Endothelial cell (in vitro differentiated cells): ENCODE measurements around the gene GPR173. TPM values are rescaled to one million over a fixed set of nuclear protein-coding genes. Genes with fewer than 3 reads are reported as not detected.
A peak's percentile ranks its signal among the peaks of the same experiment; 100 is the strongest.

Source experiments
- DNase-seq: peaks from one replicate; pipeline ENCODE4 v3.0.0; 2021; ENCODE audit warnings: low spot score
- H3K27ac Mint-ChIP-seq: one replicate; pipeline ENCODE4 v1.8.0; 2021; ENCODE audit warnings: mixed read lengths, inconsistent platforms; ENCODE audit not compliant: unreplicated experiment
- H3K27me3 Mint-ChIP-seq: one replicate; pipeline ENCODE4 v1.8.0; 2021; ENCODE audit warnings: mild to moderate bottlenecking, moderate library complexity, mixed read lengths, inconsistent platforms; ENCODE audit not compliant: unreplicated experiment
- H3K36me3 Mint-ChIP-seq: one replicate; pipeline ENCODE4 v1.8.0; 2021; ENCODE audit warnings: mild to moderate bottlenecking, low read depth, mixed read lengths, inconsistent platforms; ENCODE audit not compliant: unreplicated experiment
- H3K4me1 Mint-ChIP-seq: one replicate; pipeline ENCODE4 v1.8.0; 2021; ENCODE audit warnings: mild to moderate bottlenecking, mixed read lengths, inconsistent platforms; ENCODE audit not compliant: unreplicated experiment
- H3K4me3 Mint-ChIP-seq: one replicate; pipeline ENCODE4 v1.8.0; 2021; ENCODE audit warnings: mild to moderate bottlenecking, mixed read lengths, inconsistent platforms; ENCODE audit not compliant: unreplicated experiment
- H3K9me3 Mint-ChIP-seq: one replicate; pipeline ENCODE4 v1.8.0; 2021; ENCODE audit warnings: mixed read lengths, inconsistent platforms; ENCODE audit not compliant: unreplicated experiment
- total RNA-seq: library from RNA; stranded (reverse); fragmentation: NEBNext Ultra II Directional; extraction: Animal tissue kit (Norgen Biotek cat#: 25700); gene quantifications from one replicate; pipeline ENCODE4 v1.2.1, GENCODE V29; 2021; ENCODE audit not compliant: unreplicated experiment
- TF ChIP-seq, protein P1 (sequence below): fragments of 200-600 bp; sonication (generic); IDR thresholded peaks from one replicate; pipeline ENCODE4 v1.5.0; 2021; ENCODE audit warnings: antibody characterized with exemption; ENCODE audit not compliant: unreplicated experiment

Gene GPR173
- total RNA-seq, 1 donor from 2014 or later, result 9.4 TPM

DNA sequence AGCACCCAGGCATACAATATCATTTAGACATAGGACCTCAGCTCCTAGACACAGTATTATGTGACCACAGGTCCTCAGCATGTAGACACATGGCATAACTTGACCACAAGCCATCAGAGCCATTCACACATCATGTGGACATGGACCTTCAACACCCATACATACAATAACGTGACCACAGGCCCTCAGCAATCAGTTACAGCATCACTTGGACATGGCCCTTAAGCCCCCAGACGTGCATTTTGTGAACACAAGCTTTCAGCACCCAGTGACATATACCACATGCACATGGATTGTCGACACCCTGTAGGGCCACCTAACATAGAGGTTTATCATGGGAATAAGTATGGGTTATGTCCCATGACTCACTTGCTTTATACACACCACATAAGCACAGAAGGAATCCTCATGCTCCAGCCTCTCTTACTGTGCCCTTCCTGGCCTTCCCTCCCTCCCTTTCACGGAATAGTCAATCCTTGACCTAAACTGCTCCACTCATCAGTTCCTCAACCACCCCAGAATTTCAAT is 35.5 kb downstream of the GPR173 start:
- Mint-ChIP-seq H3K4me3 (peak overlapping the region; percentile 84), H3K9me3 (no peaks in the 10 kb centered on the region), H3K27me3 (peaks cover 6% of the 10 kb centered on the region), H3K36me3 (peaks cover 17% of the 10 kb centered on the region), H3K4me1 (peaks cover 27% of the 10 kb centered on the region), H3K27ac (peak overlapping the region; percentile 70)
- DNase-seq, result no peak
- TF ChIP-seq, protein P1, sequence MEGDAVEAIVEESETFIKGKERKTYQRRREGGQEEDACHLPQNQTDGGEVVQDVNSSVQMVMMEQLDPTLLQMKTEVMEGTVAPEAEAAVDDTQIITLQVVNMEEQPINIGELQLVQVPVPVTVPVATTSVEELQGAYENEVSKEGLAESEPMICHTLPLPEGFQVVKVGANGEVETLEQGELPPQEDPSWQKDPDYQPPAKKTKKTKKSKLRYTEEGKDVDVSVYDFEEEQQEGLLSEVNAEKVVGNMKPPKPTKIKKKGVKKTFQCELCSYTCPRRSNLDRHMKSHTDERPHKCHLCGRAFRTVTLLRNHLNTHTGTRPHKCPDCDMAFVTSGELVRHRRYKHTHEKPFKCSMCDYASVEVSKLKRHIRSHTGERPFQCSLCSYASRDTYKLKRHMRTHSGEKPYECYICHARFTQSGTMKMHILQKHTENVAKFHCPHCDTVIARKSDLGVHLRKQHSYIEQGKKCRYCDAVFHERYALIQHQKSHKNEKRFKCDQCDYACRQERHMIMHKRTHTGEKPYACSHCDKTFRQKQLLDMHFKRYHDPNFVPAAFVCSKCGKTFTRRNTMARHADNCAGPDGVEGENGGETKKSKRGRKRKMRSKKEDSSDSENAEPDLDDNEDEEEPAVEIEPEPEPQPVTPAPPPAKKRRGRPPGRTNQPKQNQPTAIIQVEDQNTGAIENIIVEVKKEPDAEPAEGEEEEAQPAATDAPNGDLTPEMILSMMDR, result no peak

DNA sequence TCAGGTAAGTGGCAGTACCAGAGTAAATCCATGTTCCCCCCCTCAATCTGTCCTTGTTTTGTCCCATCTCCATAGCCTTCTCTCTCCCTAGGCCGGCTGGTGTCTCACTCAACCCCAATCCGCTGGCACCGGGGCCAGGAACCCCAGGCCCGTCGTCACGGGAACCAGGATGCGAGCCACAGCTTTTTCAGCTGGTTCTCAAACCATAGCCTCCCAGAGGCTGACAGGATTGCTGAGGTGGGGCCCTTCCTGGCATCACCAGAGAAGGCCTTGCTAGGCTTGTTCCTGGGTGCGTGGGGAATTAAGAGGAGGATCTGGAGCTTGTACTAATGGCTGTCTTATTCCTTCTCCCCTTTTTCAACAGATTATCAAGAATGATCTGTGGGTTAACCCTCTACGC is 36.3 kb downstream of the GPR173 start:
- DNase-seq, result no peak
- H3K27ac Mint-ChIP-seq, result no peak overlapping the region
- no peaks in the 10 kb centered on the region for H3K9me3 Mint-ChIP-seq
- H3K27me3 Mint-ChIP-seq, result peaks cover 6% of the 10 kb centered on the region
- peaks cover 17% of the 10 kb centered on the region for H3K36me3 Mint-ChIP-seq
- TF ChIP-seq, protein P1, result no peak
- H3K4me1 Mint-ChIP-seq, result peaks cover 27% of the 10 kb centered on the region
- H3K4me3 Mint-ChIP-seq, result no peak overlapping the region

DNA sequence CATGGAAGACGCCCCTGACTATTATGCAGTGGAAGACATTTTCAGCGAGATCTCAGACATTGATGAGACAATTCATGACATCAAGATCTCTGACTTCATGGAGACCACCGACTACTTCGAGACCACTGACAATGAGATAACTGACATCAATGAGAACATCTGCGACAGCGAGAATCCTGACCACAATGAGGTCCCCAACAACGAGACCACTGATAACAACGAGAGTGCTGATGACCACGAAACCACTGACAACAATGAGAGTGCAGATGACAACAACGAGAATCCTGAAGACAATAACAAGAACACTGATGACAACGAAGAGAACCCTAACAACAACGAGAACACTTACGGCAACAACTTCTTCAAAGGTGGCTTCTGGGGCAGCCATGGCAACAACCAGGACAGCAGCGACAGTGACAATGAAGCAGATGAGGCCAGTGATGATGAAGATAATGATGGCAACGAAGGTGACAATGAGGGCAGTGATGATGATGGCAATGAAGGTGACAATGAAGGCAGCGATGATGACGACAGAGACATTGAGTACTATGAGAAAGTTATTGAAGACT is 37.2 kb downstream of the GPR173 start:
- TF ChIP-seq, protein P1, result no peak
- H3K4me1 Mint-ChIP-seq, result peaks cover 27% of the 10 kb centered on the region
- H3K36me3 Mint-ChIP-seq, result peaks cover 17% of the 10 kb centered on the region
- DNase-seq, result no peak
- H3K27ac Mint-ChIP-seq, result peak overlapping the region; percentile 28
- H3K27me3 Mint-ChIP-seq, result peaks cover 6% of the 10 kb centered on the region
- H3K9me3 Mint-ChIP-seq, result no peaks in the 10 kb centered on the region
- peak overlapping the region; percentile 29 for H3K4me3 Mint-ChIP-seq

DNA sequence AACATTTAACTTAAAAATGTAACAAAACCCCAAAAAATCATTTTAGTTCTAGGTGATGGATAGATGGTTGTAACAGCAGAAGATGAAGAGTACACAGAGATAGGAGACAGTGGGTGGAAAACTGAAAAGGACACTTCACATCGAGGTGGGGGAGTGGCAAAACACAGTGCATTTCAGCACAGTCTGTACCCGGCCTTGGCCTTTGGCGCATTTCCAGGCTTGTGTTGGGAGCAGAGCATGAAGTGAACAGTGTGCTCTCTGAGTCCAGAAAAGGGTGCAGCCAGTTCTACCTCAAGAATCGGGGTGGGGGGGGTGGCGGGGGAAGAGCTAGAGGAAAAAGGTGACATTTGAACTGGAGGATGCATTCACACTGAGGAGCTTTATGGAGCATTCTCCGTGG is 37.9 kb downstream of the GPR173 start:
- peaks cover 25% of the 10 kb centered on the region for H3K4me1 Mint-ChIP-seq
- peaks cover 17% of the 10 kb centered on the region for H3K36me3 Mint-ChIP-seq
- TF ChIP-seq, protein P1, result no peak
- H3K27ac Mint-ChIP-seq, result no peak overlapping the region
- DNase-seq, result no peak
- H3K27me3 Mint-ChIP-seq, result peaks cover 6% of the 10 kb centered on the region
- no peaks in the 10 kb centered on the region for H3K9me3 Mint-ChIP-seq
- H3K4me3 Mint-ChIP-seq, result no peak overlapping the region

DNA sequence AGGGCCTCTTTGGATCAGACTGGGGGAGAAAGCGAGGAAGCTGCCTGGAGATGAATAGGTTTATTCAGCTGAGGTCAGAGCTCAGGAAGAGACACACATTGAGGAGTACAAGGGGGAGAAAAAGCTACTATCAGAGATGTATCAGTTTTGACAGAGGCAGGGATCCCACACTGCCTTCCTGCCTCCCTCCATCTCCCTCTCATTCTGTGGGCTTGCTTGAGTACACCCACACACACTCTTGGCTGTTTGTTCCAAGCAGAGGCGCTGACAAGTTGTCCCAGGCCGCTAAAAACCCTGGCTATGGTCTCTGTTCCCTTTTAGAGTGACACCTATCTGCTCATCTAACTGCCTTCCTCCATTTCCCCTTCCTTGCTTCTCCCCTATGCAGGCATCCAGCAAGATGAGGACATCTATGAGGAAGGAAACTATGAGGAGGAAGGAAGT is 38.8 kb downstream of the GPR173 start:
- H3K4me1 Mint-ChIP-seq, result peaks cover 25% of the 10 kb centered on the region
- H3K4me3 Mint-ChIP-seq, result no peak overlapping the region
- TF ChIP-seq, protein P1, result no peak
- DNase-seq, result no peak
- H3K36me3 Mint-ChIP-seq, result peaks cover 17% of the 10 kb centered on the region
- peaks cover 6% of the 10 kb centered on the region for H3K27me3 Mint-ChIP-seq
- peak overlapping the region; percentile 75 for H3K27ac Mint-ChIP-seq
- H3K9me3 Mint-ChIP-seq, result no peaks in the 10 kb centered on the region
